Measurements from ENCODE around the gene CZIB. TPM values are rescaled to one million over a fixed set of nuclear protein-coding genes. Genes with fewer than 3 reads are reported as not detected.
"Not testable (repeated sequence)": the region's sequence is repeated elsewhere in the genome, so short reads cannot be mapped to it uniquely, and the experiment has no call there.

Gene CZIB
- total RNA-seq, 4 donors from 2014 or later: 11.2 to 61.9 (median 39.7) TPM

GRCh38 chr1:53188099-53188498 is 32.3 kb downstream of the CZIB start:
- no peak overlapping the region for H3K27ac ChIP-seq
- peaks cover 1 to 26% (median 12%) of the 10 kb centered on the region in 4 donors for H3K4me1 ChIP-seq
- in situ Hi-C loops (cut with MboI; ENCODE audit: low pct_ligation_motif_present in 1 of 4, low pct_unique_long_range_greater_than_20kb in 1 of 4, low sequenced_read_pairs in 3 of 4) (loop anchor here in 3 of 4 donors (10.0 to 25.0 kb wide), 4 partner anchors 251 to 483 kb away; partner anchors contain the start of genes ECHDC2 (in 1 of the 3) and SCP2 (in 1 of the 3)), intact Hi-C loops (cut with DNase I; ENCODE audit: low total_unique reads) (loop anchor here (10.0 kb wide), 2 partner anchors 173 to 273 kb away; no protein-coding TSS in a partner anchor)
- no peaks in the 10 kb centered on the region for H3K36me3 ChIP-seq
- no peak overlapping the region for H3K4me3 ChIP-seq
- WGBS, 2 donors (ENCODE audit: low coverage in 1 of 2): 64 to 80% methylated on average over 2 to 4 of the region's 4 CpGs
- no peaks in the 10 kb centered on the region for H3K27me3 ChIP-seq
- H3K9me3 ChIP-seq: no peaks in the 10 kb centered on the region
- DNase-seq: no peak
- TF ChIP-seq CTCF (IDR thresholded peaks at IDR 0.05): no peak
- no peak for TF ChIP-seq EP300 (IDR thresholded peaks at IDR 0.05; ENCODE audit: low read depth)

- 50 to 90% methylated on average over 1 of the region's 1 CpG for WGBS, 2 donors (ENCODE audit: low coverage in 1 of 2)
- TF ChIP-seq EP300 (IDR thresholded peaks at IDR 0.05; ENCODE audit: low read depth): no peak
- TF ChIP-seq CTCF (IDR thresholded peaks at IDR 0.05): no peak
- TF ChIP-seq POLR2A (IDR thresholded peaks at IDR 0.05): no peak
- TF ChIP-seq POLR2AphosphoS5 (IDR thresholded peaks at IDR 0.05): no peak
- Histone ChIP-seq H3K4me3 (no peak overlapping the region), H3K27ac (no peak overlapping the region), H3K4me1 (peaks cover 8 to 32% (median 18%) of the 10 kb centered on the region in 4 donors), H3K9me3 (no peaks in the 10 kb centered on the region), H3K27me3 (no peaks in the 10 kb centered on the region), H3K36me3 (no peaks in the 10 kb centered on the region)
- intact Hi-C loops (cut with DNase I; ENCODE audit: low total_unique reads): loop anchor here (10.0 kb wide), 2 partner anchors 173 to 273 kb away; no protein-coding TSS in a partner anchor
- DNase-seq: no peak
- in situ Hi-C loops (cut with MboI; ENCODE audit: low pct_ligation_motif_present in 1 of 4, low pct_unique_long_range_greater_than_20kb in 1 of 4, low sequenced_read_pairs in 3 of 4): loop anchor here in 3 of 4 donors (10.0 to 25.0 kb wide), 4 partner anchors 250 to 483 kb away; partner anchors contain the start of genes ECHDC2 (in 1 of the 3) and SCP2 (in 1 of the 3)
Observed at GRCh38 chr1:53187401-53187800, 33.0 kb downstream of the CZIB start.

GRCh38 chr1:53186533-53186932 is 33.9 kb downstream of the CZIB start:
- peak; percentile 65 for DNase-seq
- WGBS, 2 donors (ENCODE audit: low coverage in 1 of 2): 28 to 36% methylated on average over 2 to 3 of the region's 3 CpGs
- H3K9me3 ChIP-seq: no peaks in the 10 kb centered on the region
- intact Hi-C loops (cut with DNase I; ENCODE audit: low total_unique reads): loop anchor here (10.0 kb wide), 2 partner anchors 172 to 272 kb away; no protein-coding TSS in a partner anchor
- peak overlapping the region in 2 of 4 donors; percentile 13 to 40 for H3K27ac ChIP-seq
- in situ Hi-C loops (cut with MboI; ENCODE audit: low pct_ligation_motif_present in 1 of 4, low pct_unique_long_range_greater_than_20kb in 1 of 4, low sequenced_read_pairs in 3 of 4): loop anchor here in 3 of 4 donors (10.0 to 25.0 kb wide), 4 partner anchors 249 to 482 kb away; partner anchors contain the start of genes ECHDC2 (in 1 of the 3) and SCP2 (in 1 of the 3)
- no peak overlapping the region for H3K4me3 ChIP-seq
- peaks cover 11 to 36% (median 21%) of the 10 kb centered on the region in 4 donors for H3K4me1 ChIP-seq
- H3K36me3 ChIP-seq: no peaks in the 10 kb centered on the region
- H3K27me3 ChIP-seq: no peaks in the 10 kb centered on the region
- TF ChIP-seq POLR2AphosphoS5 (IDR thresholded peaks at IDR 0.05) (no peak), EP300 (IDR thresholded peaks at IDR 0.05; ENCODE audit: low read depth) (no peak), CTCF (IDR thresholded peaks at IDR 0.05) (no peak), POLR2A (IDR thresholded peaks at IDR 0.05) (no peak)

- Histone ChIP-seq H3K27ac (peak overlapping the region in 2 of 4 donors; percentile 13 to 40), H3K4me1 (peaks cover 11 to 36% (median 21%) of the 10 kb centered on the region in 4 donors)
- not testable (repeated sequence) for H3K4me3 ChIP-seq, H3K36me3 ChIP-seq, H3K27me3 ChIP-seq, DNase-seq, H3K9me3 ChIP-seq
- in situ Hi-C loops (cut with MboI; ENCODE audit: low pct_ligation_motif_present in 1 of 4, low pct_unique_long_range_greater_than_20kb in 1 of 4, low sequenced_read_pairs in 3 of 4): loop anchor here in 3 of 4 donors (10.0 to 25.0 kb wide), 4 partner anchors 249 to 481 kb away; partner anchors contain the start of genes ECHDC2 (in 1 of the 3) and SCP2 (in 1 of the 3)
- 83 to 89% methylated on average over 2 of the region's 2 CpGs for WGBS, 2 donors (ENCODE audit: low coverage in 1 of 2)
- intact Hi-C loops (cut with DNase I; ENCODE audit: low total_unique reads): loop anchor here (10.0 kb wide), 2 partner anchors 171 to 271 kb away; no protein-coding TSS in a partner anchor
Observed at GRCh38 chr1:53185955-53186297, 34.5 kb downstream of the CZIB start.

All from transverse colon (tissue), 4 donors.